Skeletal muscle tissue (tissue), 5 donors: ENCODE results near the gene EEF1G. TPM values are rescaled to one million over a fixed set of nuclear protein-coding genes. Genes with fewer than 3 reads are reported as not detected.

ENCODE experiments used
- H3K27ac ChIP-seq: one replicate; pipeline ENCODE4 v1.7.0; 2013; ENCODE audit warnings: mild to moderate bottlenecking, low read depth, low read length, inconsistent platforms
- H3K27me3 ChIP-seq, 3 donors: one replicate each; pipeline ENCODE4 v1.7.0; 2013; ENCODE audit warnings: low read length in 3 of 3; ENCODE audit not compliant: control insufficient read depth in 3 of 3, insufficient read depth in 3 of 3
- H3K36me3 ChIP-seq, 3 donors: one replicate each; pipeline ENCODE4 v1.7.0; 2013; ENCODE audit warnings: low read length in 3 of 3; ENCODE audit not compliant: control insufficient read depth in 3 of 3, insufficient read depth in 3 of 3
- H3K4me1 ChIP-seq, 3 donors: one replicate each; pipeline ENCODE4 v1.7.0; 2013; ENCODE audit warnings: low read length in 3 of 3, mild to moderate bottlenecking in 3 of 3; ENCODE audit not compliant: control insufficient read depth in 3 of 3, insufficient read depth in 3 of 3
- H3K4me3 ChIP-seq, 3 donors: one replicate each; pipeline ENCODE4 v1.7.0; 2013; ENCODE audit warnings: low read length in 3 of 3
- H3K9ac ChIP-seq, 3 donors: one replicate each; pipeline ENCODE4 v1.7.0; 2013; ENCODE audit warnings: low read length in 3 of 3, mild to moderate bottlenecking in 3 of 3, moderate library complexity in 2 of 3, low read depth in 1 of 3
- H3K9me3 ChIP-seq, 3 donors: one replicate each; pipeline ENCODE4 v1.7.0; 2013; ENCODE audit warnings: low read length in 3 of 3; ENCODE audit not compliant: control insufficient read depth in 3 of 3
- small RNA-seq: library from RNA; depleted of rRNA; stranded (forward); fragments of <200 nt; gene quantifications from one replicate; pipeline ENCODE3, GENCODE V24; 2014
- total RNA-seq: library from RNA; depleted of rRNA; stranded (reverse); fragments of >200 nt; gene quantifications from one replicate; pipeline ENCODE4 v1.2.3, GENCODE V29; 2014
- donor health status: Osteomylitis.

EEF1G gene
- total RNA-seq, 1 donor from 2014 or later = 2,520 TPM

DNA sequence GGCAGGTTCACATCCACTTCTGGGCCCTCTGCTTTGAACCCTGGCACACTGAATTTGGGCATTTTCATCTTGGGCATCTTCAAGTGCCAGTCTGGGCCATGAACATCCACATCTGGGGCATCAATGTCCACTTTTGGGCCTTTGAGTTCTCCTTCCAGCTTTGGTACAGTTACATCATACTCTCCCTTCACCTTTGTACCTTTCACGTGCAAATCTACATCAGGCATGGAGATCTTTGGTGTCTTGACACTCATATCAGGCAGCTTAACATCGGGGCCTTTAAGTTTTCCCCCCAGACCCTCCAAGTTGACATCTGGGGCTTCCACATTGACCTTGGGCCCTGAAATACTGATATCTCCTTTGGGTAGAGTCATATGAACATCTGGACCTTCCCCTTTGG is 41.6 kb downstream of the EEF1G start:
- Histone ChIP-seq H3K9me3 (no peaks in the 10 kb centered on the region), H3K27ac (no peak overlapping the region), H3K9ac (no peak overlapping the region), H3K36me3 (peaks cover 74 to 89% (median 86%) of the 10 kb centered on the region in 3 donors), H3K27me3 (no peaks in the 10 kb centered on the region), H3K4me1 (peaks cover 10 to 15% (median 13%) of the 10 kb centered on the region in 3 donors), H3K4me3 (no peak overlapping the region)

DNA sequence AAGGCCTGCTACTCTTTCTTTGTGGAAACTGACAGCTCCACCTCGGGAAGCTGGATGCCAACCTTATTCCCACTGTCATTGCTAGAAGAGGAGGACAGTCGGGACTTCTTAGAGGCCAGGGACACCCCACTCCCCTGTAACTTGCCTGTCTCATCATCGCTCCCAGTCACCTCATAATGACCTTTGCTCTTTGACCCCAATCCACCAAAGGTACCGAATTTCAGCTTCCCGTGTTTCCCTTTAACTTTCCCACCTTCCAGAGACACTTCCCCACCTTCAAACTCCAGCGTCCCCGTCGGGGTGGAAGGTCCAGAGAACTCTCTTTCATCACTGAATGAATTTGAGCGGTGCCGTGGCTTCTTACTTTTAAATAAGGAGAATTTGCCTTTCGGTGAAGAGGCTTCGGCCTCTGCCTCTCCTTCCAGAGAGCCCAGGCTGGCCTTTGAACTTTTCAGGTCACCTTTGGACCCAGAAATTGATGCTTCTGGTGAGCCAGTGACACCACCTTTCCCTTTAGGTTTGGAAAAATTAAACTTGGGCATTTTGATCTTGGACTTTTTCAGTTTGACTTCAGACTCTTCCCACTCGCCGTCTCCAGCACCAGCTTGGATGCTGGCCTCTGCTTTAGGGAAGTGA is 56.8 kb downstream of the EEF1G start:
- Histone ChIP-seq H3K4me1 (peaks cover 9 to 24% (median 11%) of the 10 kb centered on the region in 3 donors), H3K9ac (no peak overlapping the region), H3K27ac (no peak overlapping the region), H3K36me3 (peaks cover 66 to 77% (median 69%) of the 10 kb centered on the region in 3 donors), H3K4me3 (no peak overlapping the region), H3K9me3 (no peaks in the 10 kb centered on the region), H3K27me3 (no peaks in the 10 kb centered on the region)

DNA sequence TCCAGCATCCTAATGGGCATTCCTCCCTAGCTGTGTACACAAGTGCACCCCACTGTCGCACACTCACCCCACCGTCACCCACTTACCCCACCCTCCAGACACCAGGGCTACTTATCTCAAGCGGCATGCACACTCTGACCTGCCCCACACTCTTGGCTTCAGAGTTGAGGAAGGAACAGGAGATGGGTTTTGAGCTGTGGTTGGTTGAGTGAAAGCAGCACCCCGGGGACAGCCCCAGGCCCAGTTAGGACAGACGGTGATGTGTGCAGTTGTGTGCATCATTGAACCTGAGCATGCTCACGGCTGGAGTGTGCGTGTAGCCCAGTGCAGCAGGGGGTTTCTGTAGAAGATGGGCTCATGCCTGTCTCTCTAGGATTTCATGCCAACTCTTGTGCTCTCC is 59.5 kb downstream of the EEF1G start:
- Histone ChIP-seq H3K36me3 (peaks cover 42 to 50% (median 46%) of the 10 kb centered on the region in 3 donors), H3K9ac (no peak overlapping the region), H3K4me3 (no peak overlapping the region), H3K27ac (no peak overlapping the region), H3K27me3 (no peaks in the 10 kb centered on the region), H3K9me3 (no peaks in the 10 kb centered on the region), H3K4me1 (peaks cover 9 to 24% (median 11%) of the 10 kb centered on the region in 3 donors)

DNA sequence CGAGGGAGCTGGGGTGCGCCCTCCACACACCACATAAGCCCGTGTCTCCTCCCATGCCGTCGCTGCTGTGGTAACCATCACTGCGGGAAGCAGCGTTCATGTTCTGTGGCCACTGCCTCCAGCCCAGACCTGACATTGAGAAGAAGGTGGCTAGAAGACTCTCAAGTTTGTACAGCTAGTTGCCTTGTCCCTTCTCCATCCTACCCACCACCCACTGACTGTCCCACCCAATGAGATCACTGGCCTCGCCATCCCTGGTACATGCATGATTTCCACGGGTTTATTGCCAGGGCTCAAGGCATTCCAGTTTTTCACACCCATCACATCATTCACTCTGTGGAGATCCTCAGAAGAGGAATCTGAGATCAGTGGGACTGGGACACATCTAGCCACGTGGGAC is 60.1 kb downstream of the EEF1G start:
- peaks cover 13 to 29% (median 16%) of the 10 kb centered on the region in 3 donors for H3K4me1 ChIP-seq
- H3K27ac ChIP-seq = no peak overlapping the region
- H3K36me3 ChIP-seq = peaks cover 37 to 45% (median 41%) of the 10 kb centered on the region in 3 donors
- no peak overlapping the region for H3K4me3 ChIP-seq
- no peak overlapping the region for H3K9ac ChIP-seq
- no peaks in the 10 kb centered on the region for H3K9me3 ChIP-seq
- H3K27me3 ChIP-seq = no peaks in the 10 kb centered on the region

DNA sequence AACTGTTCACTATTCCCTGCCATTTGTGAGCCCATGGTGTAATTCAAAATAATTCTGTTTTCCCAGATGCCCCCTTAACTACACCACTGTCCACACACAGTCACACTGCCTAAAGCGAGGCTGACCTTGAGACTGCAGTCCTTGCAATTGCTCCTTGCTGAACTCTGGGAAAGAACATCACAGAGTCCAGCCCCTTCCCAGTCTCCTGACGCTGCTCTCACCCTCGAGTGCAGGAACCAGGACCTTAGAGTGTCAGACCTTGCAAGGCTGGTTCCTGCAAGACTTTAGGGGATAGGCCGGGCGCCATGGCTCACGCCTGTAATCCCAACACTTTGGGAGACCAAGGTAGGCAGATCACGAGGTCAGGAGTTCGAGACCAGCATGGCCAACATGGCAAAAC is 60.7 kb downstream of the EEF1G start:
- H3K27me3 ChIP-seq = no peaks in the 10 kb centered on the region
- no peak overlapping the region for H3K4me3 ChIP-seq
- H3K27ac ChIP-seq = no peak overlapping the region
- peaks cover 30 to 39% (median 34%) of the 10 kb centered on the region in 3 donors for H3K36me3 ChIP-seq
- H3K4me1 ChIP-seq = peaks cover 15 to 31% (median 20%) of the 10 kb centered on the region in 3 donors
- no peak overlapping the region for H3K9ac ChIP-seq
- no peaks in the 10 kb centered on the region for H3K9me3 ChIP-seq

Small RNAs within 50 kb of the gene (small RNA-seq; reads per million reads assigned to genes)
- not detected for gene AP001458.1
- not detected for gene EEF1G
- not detected for gene MIR6747

Other genes with a start within 250 kb of the EEF1G start
- gene ASRGL1, start 236.4 kb downstream of the EEF1G start, total RNA-seq = 3.7 TPM
- gene SCGB1A1, start 154.9 kb downstream of the EEF1G start, total RNA-seq = not detected
- 432 TPM for gene AHNAK, start 27.1 kb downstream of the EEF1G start, total RNA-seq
- gene TUT1, start 17.6 kb upstream of the EEF1G start, total RNA-seq = 4.2 TPM
- 63.7 TPM for gene MTA2, start 28.0 kb upstream of the EEF1G start, total RNA-seq
- 7.3 TPM for gene EML3, start 38.9 kb upstream of the EEF1G start, total RNA-seq
- gene ROM1, start 39.4 kb upstream of the EEF1G start, total RNA-seq = 1.6 TPM
- gene B3GAT3, start 48.1 kb upstream of the EEF1G start, total RNA-seq = 8.4 TPM
- 99.7 TPM for gene GANAB, start 72.7 kb upstream of the EEF1G start, total RNA-seq
- gene INTS5, start 79.4 kb upstream of the EEF1G start, total RNA-seq = 15.1 TPM
- 22.4 TPM for gene C11orf98, start 91.3 kb upstream of the EEF1G start, total RNA-seq
- 4.7 TPM for gene CSKMT, start 91.4 kb upstream of the EEF1G start, total RNA-seq
- 4.7 TPM for gene UQCC3, start 97.8 kb upstream of the EEF1G start, total RNA-seq
- gene LBHD1, start 98.4 kb upstream of the EEF1G start, total RNA-seq = 1.0 TPM
- gene UBXN1, start 105.2 kb upstream of the EEF1G start, total RNA-seq = 106 TPM
- 9.9 TPM for gene LRRN4CL, start 115.6 kb upstream of the EEF1G start, total RNA-seq
- gene BSCL2, start 133.5 kb upstream of the EEF1G start, total RNA-seq = 19.8 TPM
- gene GNG3, start 133.8 kb upstream of the EEF1G start, total RNA-seq = not detected
- gene HNRNPUL2, start 153.6 kb upstream of the EEF1G start, total RNA-seq = 18.8 TPM
- 25.6 TPM for gene TTC9C, start 154.6 kb upstream of the EEF1G start, total RNA-seq
- 11.5 TPM for gene ZBTB3, start 180.3 kb upstream of the EEF1G start, total RNA-seq
- gene POLR2G, start 187.7 kb upstream of the EEF1G start, total RNA-seq = 50.1 TPM
- gene TAF6L, start 197.5 kb upstream of the EEF1G start, total RNA-seq = 11.5 TPM
- gene TMEM179B, start 213.5 kb upstream of the EEF1G start, total RNA-seq = 16.2 TPM
- 20.9 TPM for gene TMEM223, start 218.1 kb upstream of the EEF1G start, total RNA-seq
- 12.5 TPM for gene NXF1, start 231.5 kb upstream of the EEF1G start, total RNA-seq